Activated naive CD4-positive, alpha-beta T cell treated with anti-CD3 and anti-CD28 coated beads, Interleukin-2, amount 10 ng/mL, durations not matched to agents 7 days and 5 days (primary cell): ENCODE data around the gene C3orf22.

Experiments used
- CTCF ChIA-PET: fragments of 350-600 bp; sonication (Branson Sonifier 250); formaldehyde crosslinking; loops from one replicate; lab custom pipeline; 2021; ENCODE audit warnings: antibody characterized with exemption; lab: Charles Lee
- DNase-seq: peaks from one replicate; pipeline ENCODE4 v3.0.0-alpha.2; 2020
- H3K27ac Mint-ChIP-seq: one replicate; pipeline ENCODE4 v1.8.0; 2021; ENCODE audit warnings: mild to moderate bottlenecking, moderate library complexity, mixed read lengths
- H3K27me3 Mint-ChIP-seq: one replicate; pipeline ENCODE4 v1.8.0; 2021; ENCODE audit warnings: mild to moderate bottlenecking, mixed read lengths
- H3K36me3 Mint-ChIP-seq: one replicate; pipeline ENCODE4 v1.8.0; 2021; ENCODE audit warnings: mixed read lengths
- H3K4me1 Mint-ChIP-seq: one replicate; pipeline ENCODE4 v1.8.0; 2021; ENCODE audit warnings: mixed read lengths
- H3K4me3 Mint-ChIP-seq: one replicate; pipeline ENCODE4 v1.8.0; 2021; ENCODE audit warnings: mild to moderate bottlenecking, moderate library complexity, mixed read lengths
- H3K9me3 Mint-ChIP-seq: one replicate; pipeline ENCODE4 v1.8.0; 2021; ENCODE audit warnings: mixed read lengths

The C3orf22 gene

GRCh38 chr3:126512026-126512425 is 46.7 kb downstream of the C3orf22 start:
- CTCF ChIA-PET = no interaction called here
- Mint-ChIP-seq H3K4me1 (no peaks in the 10 kb centered on the region), H3K9me3 (no peaks in the 10 kb centered on the region), H3K36me3 (no peaks in the 10 kb centered on the region), H3K27ac (no peak overlapping the region), H3K4me3 (no peak overlapping the region), H3K27me3 (no peaks in the 10 kb centered on the region)
- no peak for DNase-seq

GRCh38 chr3:126511291-126511690 is 47.4 kb downstream of the C3orf22 start:
- Mint-ChIP-seq H3K27ac (no peak overlapping the region), H3K9me3 (no peaks in the 10 kb centered on the region), H3K4me3 (no peak overlapping the region), H3K27me3 (no peaks in the 10 kb centered on the region), H3K4me1 (no peaks in the 10 kb centered on the region), H3K36me3 (no peaks in the 10 kb centered on the region)
- DNase-seq = no peak
- CTCF ChIA-PET = interaction anchor here (1.3 kb wide), 1 partner anchor 12 kb away, joined by 4 read pairs; the partner anchor contains the start of gene CHST13

GRCh38 chr3:126510308-126510910 is 48.3 kb downstream of the C3orf22 start:
- Mint-ChIP-seq H3K36me3 (no peaks in the 10 kb centered on the region), H3K27ac (no peak overlapping the region), H3K27me3 (no peaks in the 10 kb centered on the region), H3K4me3 (no peak overlapping the region), H3K9me3 (no peaks in the 10 kb centered on the region), H3K4me1 (no peaks in the 10 kb centered on the region)
- CTCF ChIA-PET = interaction anchor here (1.1 to 1.3 kb wide), 3 partner anchors 9 to 23 kb away, joined by 3 to 4 read pairs (median 3); partner anchors contain the start of gene CHST13
- no peak for DNase-seq

GRCh38 chr3:126509597-126510307 is 49.0 kb downstream of the C3orf22 start:
- H3K9me3 Mint-ChIP-seq = no peaks in the 10 kb centered on the region
- H3K4me1 Mint-ChIP-seq = no peaks in the 10 kb centered on the region
- H3K4me3 Mint-ChIP-seq = no peak overlapping the region
- no peaks in the 10 kb centered on the region for H3K36me3 Mint-ChIP-seq
- no peaks in the 10 kb centered on the region for H3K27me3 Mint-ChIP-seq
- DNase-seq = no peak
- H3K27ac Mint-ChIP-seq = no peak overlapping the region
- CTCF ChIA-PET = interaction anchor here (1.1 to 1.2 kb wide), 2 partner anchors 9 to 22 kb away, joined by 3 read pairs; no protein-coding TSS in a partner anchor

GRCh38 chr3:126508564-126508964 is 50.2 kb downstream of the C3orf22 start:
- H3K27me3 Mint-ChIP-seq = no peaks in the 10 kb centered on the region
- no peak overlapping the region for H3K27ac Mint-ChIP-seq
- DNase-seq = no peak
- H3K9me3 Mint-ChIP-seq = no peaks in the 10 kb centered on the region
- H3K36me3 Mint-ChIP-seq = no peaks in the 10 kb centered on the region
- no peaks in the 10 kb centered on the region for H3K4me1 Mint-ChIP-seq
- no peak overlapping the region for H3K4me3 Mint-ChIP-seq
- CTCF ChIA-PET = no interaction called here

- no peak for DNase-seq
- Mint-ChIP-seq H3K9me3 (no peaks in the 10 kb centered on the region), H3K4me1 (no peaks in the 10 kb centered on the region), H3K4me3 (no peak overlapping the region), H3K36me3 (no peaks in the 10 kb centered on the region), H3K27ac (no peak overlapping the region), H3K27me3 (no peaks in the 10 kb centered on the region)
- CTCF ChIA-PET = no interaction called here
Observed at GRCh38 chr3:126507886-126508285, 50.8 kb downstream of the C3orf22 start.

- CTCF ChIA-PET = no interaction called here
- DNase-seq = no peak
- H3K9me3 Mint-ChIP-seq = no peaks in the 10 kb centered on the region
Observed at GRCh38 chr3:126503701-126504100, 55.0 kb downstream of the C3orf22 start.

GRCh38 chr3:126502656-126503055 is 56.1 kb downstream of the C3orf22 start:
- H3K36me3 Mint-ChIP-seq = no peaks in the 10 kb centered on the region
- peaks cover 4% of the 10 kb centered on the region for H3K4me1 Mint-ChIP-seq
- no peak overlapping the region for H3K4me3 Mint-ChIP-seq
- no peaks in the 10 kb centered on the region for H3K9me3 Mint-ChIP-seq
- DNase-seq = no peak
- no peak overlapping the region for H3K27ac Mint-ChIP-seq
- CTCF ChIA-PET = no interaction called here
- no peaks in the 10 kb centered on the region for H3K27me3 Mint-ChIP-seq

More at GRCh38 chr3:126503701-126504100, 55.0 kb downstream of the C3orf22 start:
- H3K4me1 Mint-ChIP-seq = peaks cover 2% of the 10 kb centered on the region
- no peak overlapping the region for H3K27ac Mint-ChIP-seq
- no peak overlapping the region for H3K4me3 Mint-ChIP-seq
- no peaks in the 10 kb centered on the region for H3K27me3 Mint-ChIP-seq
- H3K36me3 Mint-ChIP-seq = no peaks in the 10 kb centered on the region

- no peak overlapping the region for H3K4me3 Mint-ChIP-seq
- H3K36me3 Mint-ChIP-seq = no peaks in the 10 kb centered on the region
- DNase-seq = no peak
- H3K9me3 Mint-ChIP-seq = no peaks in the 10 kb centered on the region
- H3K27me3 Mint-ChIP-seq = no peaks in the 10 kb centered on the region
- CTCF ChIA-PET = no interaction called here
- peaks cover 9% of the 10 kb centered on the region for H3K4me1 Mint-ChIP-seq
- H3K27ac Mint-ChIP-seq = no peak overlapping the region
Observed at GRCh38 chr3:126501736-126502135, 57.0 kb downstream of the C3orf22 start.

GRCh38 chr3:126501054-126501453 is 57.7 kb downstream of the C3orf22 start:
- H3K27ac Mint-ChIP-seq = no peak overlapping the region
- CTCF ChIA-PET = no interaction called here
- no peaks in the 10 kb centered on the region for H3K36me3 Mint-ChIP-seq

GRCh38 chr3:126500016-126500415 is 58.7 kb downstream of the C3orf22 start:
- Mint-ChIP-seq H3K27me3 (no peaks in the 10 kb centered on the region), H3K27ac (no peak overlapping the region), H3K36me3 (no peaks in the 10 kb centered on the region), H3K9me3 (no peaks in the 10 kb centered on the region), H3K4me3 (no peak overlapping the region), H3K4me1 (peaks cover 13% of the 10 kb centered on the region)
- DNase-seq = no peak
- CTCF ChIA-PET = interaction anchor here (1.5 kb wide), 1 partner anchor 19 kb away, joined by 3 read pairs; no protein-coding TSS in a partner anchor

More at GRCh38 chr3:126501054-126501453, 57.7 kb downstream of the C3orf22 start:
- DNase-seq = no peak
- H3K4me3 Mint-ChIP-seq = no peak overlapping the region
- no peaks in the 10 kb centered on the region for H3K9me3 Mint-ChIP-seq
- H3K27me3 Mint-ChIP-seq = no peaks in the 10 kb centered on the region
- peaks cover 11% of the 10 kb centered on the region for H3K4me1 Mint-ChIP-seq
